Smooth muscle cell (in vitro differentiated cells): ENCODE data around the gene MAP3K1. TPM values are rescaled to one million over a fixed set of nuclear protein-coding genes. Genes with fewer than 3 reads are reported as not detected.

Source experiments
- DNase-seq: peaks from one replicate; lab custom pipeline; 2025; ENCODE audit not compliant: unreplicated experiment; lab: John Stamatoyannopoulos, UW
- H2AFZ ChIP-seq: fragments of 200-600 bp; sonication (generic); 2 replicates; pipeline ENCODE4 v1.6.0; 2016; ENCODE audit warnings: antibody characterized with exemption, low read depth, mild to moderate bottlenecking
- H3F3A ChIP-seq: fragments of 200-600 bp; sonication (generic); 2 replicates; pipeline ENCODE4 v1.6.0; 2017; ENCODE audit warnings: antibody characterized with exemption, low read depth
- H3K27ac ChIP-seq: fragments of 200-600 bp; sonication (generic); 2 replicates; pipeline ENCODE4 v1.5.1; 2016; ENCODE audit warnings: low read depth, mild to moderate bottlenecking
- H3K27me3 ChIP-seq: fragments of 200-600 bp; sonication (generic); 2 replicates; pipeline ENCODE4 v1.6.1; 2016; ENCODE audit warnings: low read depth, mild to moderate bottlenecking
- H3K36me3 ChIP-seq: fragments of 200-600 bp; sonication (generic); 2 replicates; pipeline ENCODE4 v1.5.1; 2016; ENCODE audit warnings: low read depth
- H3K4me1 ChIP-seq: fragments of 200-600 bp; sonication (generic); 2 replicates; pipeline ENCODE4 v1.5.1; 2016; ENCODE audit warnings: low read depth
- H3K4me2 ChIP-seq: fragments of 200-600 bp; sonication (generic); 2 replicates; pipeline ENCODE4 v1.6.0; 2016; ENCODE audit warnings: mild to moderate bottlenecking
- H3K4me3 ChIP-seq: fragments of 200-600 bp; sonication (generic); 2 replicates; pipeline ENCODE4 v1.5.1; 2016; ENCODE audit warnings: mild to moderate bottlenecking
- H3K79me2 ChIP-seq: fragments of 200-600 bp; sonication (generic); 2 replicates; pipeline ENCODE4 v1.6.0; 2016; ENCODE audit warnings: low read depth, mild to moderate bottlenecking
- H3K9ac ChIP-seq: fragments of 200-600 bp; sonication (generic); 2 replicates; pipeline ENCODE4 v1.6.0; 2016; ENCODE audit warnings: low read depth
- H3K9me3 ChIP-seq: fragments of 200-600 bp; sonication (generic); replicated peaks from 2 replicates; pipeline ENCODE4 v1.5.1; 2016; ENCODE audit warnings: low read depth
- H4K20me1 ChIP-seq: fragments of 200-600 bp; sonication (generic); 2 replicates; pipeline ENCODE4 v1.6.0; 2016; ENCODE audit warnings: low read depth
- WGBS: methylation state at CpG from one replicate; pipeline ENCODE4 v1.1.7; 2016; ENCODE audit warnings: low lambda C conversion rate; 5-methylcytosine and 5-hydroxymethylcytosine counted together
- polyA plus RNA-seq: library from polyadenylated mRNA; unstranded; fragments of >200 nt; fragmentation: Nextera tagmentation; extraction: Ambion mirVana; gene quantifications from 2 replicates; pipeline ENCODE4 v1.2.1, GENCODE V29; 2016
- total RNA-seq: library from RNA; depleted of rRNA; stranded (reverse); fragments of >200 nt; gene quantifications from 2 replicates; pipeline ENCODE4 v1.2.3, GENCODE V29; 2014
- TF ChIP-seq, protein P1 (sequence below): fragments of 200-600 bp; sonication (generic); IDR thresholded peaks from 2 replicates; pipeline ENCODE4 v1.5.1; 2017; ENCODE audit warnings: borderline replicate concordance, mild to moderate bottlenecking, antibody characterized with exemption; ENCODE audit not compliant: insufficient read depth, poor library complexity, severe bottlenecking

The MAP3K1 gene
- total and polyA plus RNA-seq, 2 experiments from 2014 or later: 11.2 to 30.1 TPM

DNA sequence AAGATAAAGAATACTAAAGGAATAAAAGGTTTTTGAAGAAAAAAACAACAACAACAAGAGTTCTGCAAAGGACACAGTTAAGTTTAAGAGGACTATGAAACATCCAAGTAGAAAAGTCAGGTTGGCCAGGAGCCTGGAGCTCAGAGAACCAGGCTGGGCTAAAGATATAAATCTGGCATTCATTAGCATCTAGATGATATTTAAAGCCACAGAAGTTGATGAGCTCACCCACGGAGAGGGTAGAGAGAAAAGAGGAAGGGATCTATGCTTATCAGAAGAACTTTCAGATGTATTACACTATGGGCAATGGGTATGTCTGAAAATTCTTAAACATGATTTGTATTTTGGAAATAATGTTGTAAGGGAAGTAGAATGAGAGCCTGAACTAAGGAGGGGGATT lies 126.6 kb downstream of the MAP3K1 start:
- H3K27ac ChIP-seq: no peak overlapping the region
- no peaks in the 10 kb centered on the region for H3K9me3 ChIP-seq
- H3K4me2 ChIP-seq: no peak overlapping the region
- DNase-seq: no peak
- TF ChIP-seq, protein P1, sequence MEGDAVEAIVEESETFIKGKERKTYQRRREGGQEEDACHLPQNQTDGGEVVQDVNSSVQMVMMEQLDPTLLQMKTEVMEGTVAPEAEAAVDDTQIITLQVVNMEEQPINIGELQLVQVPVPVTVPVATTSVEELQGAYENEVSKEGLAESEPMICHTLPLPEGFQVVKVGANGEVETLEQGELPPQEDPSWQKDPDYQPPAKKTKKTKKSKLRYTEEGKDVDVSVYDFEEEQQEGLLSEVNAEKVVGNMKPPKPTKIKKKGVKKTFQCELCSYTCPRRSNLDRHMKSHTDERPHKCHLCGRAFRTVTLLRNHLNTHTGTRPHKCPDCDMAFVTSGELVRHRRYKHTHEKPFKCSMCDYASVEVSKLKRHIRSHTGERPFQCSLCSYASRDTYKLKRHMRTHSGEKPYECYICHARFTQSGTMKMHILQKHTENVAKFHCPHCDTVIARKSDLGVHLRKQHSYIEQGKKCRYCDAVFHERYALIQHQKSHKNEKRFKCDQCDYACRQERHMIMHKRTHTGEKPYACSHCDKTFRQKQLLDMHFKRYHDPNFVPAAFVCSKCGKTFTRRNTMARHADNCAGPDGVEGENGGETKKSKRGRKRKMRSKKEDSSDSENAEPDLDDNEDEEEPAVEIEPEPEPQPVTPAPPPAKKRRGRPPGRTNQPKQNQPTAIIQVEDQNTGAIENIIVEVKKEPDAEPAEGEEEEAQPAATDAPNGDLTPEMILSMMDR: no peak
- 45% methylated on average over 1 of the region's 1 CpG for WGBS
- no peaks in the 10 kb centered on the region for H3K27me3 ChIP-seq
- no peak overlapping the region for H3K4me3 ChIP-seq
- peaks cover 29% of the 10 kb centered on the region for H3K36me3 ChIP-seq
- H3F3A ChIP-seq: no peaks in the 10 kb centered on the region
- H3K4me1 ChIP-seq: no peaks in the 10 kb centered on the region
- peaks cover 22% of the 10 kb centered on the region for H4K20me1 ChIP-seq
- H2AFZ ChIP-seq: no peak overlapping the region
- peaks cover 14% of the 10 kb centered on the region for H3K79me2 ChIP-seq
- H3K9ac ChIP-seq: no peak overlapping the region

Other genes with a start within 250 kb of the MAP3K1 start
- 18.5 and 19.8 TPM in 2 replicates for gene SETD9, start 94.0 kb downstream of the MAP3K1 start, total RNA-seq
- gene SETD9, start 94.0 kb downstream of the MAP3K1 start, polyA plus RNA-seq: 8.6 and 11.4 TPM in 2 replicates
- 23.4 and 24.5 TPM in 2 replicates for gene MIER3, start 136.6 kb downstream of the MAP3K1 start, total RNA-seq
- gene MIER3, start 136.6 kb downstream of the MAP3K1 start, polyA plus RNA-seq: 4.1 and 5.5 TPM in 2 replicates